GM18951 (cell line): ENCODE measurements around the gene IGSF11.
"Not testable (repeated sequence)": the region's sequence is repeated elsewhere in the genome, so short reads cannot be mapped to it uniquely, and the experiment has no call there.

Source experiments
- POLR2A ChIP-seq: IDR thresholded peaks from 4 replicates; pipeline ENCODE4 v1.6.1; 2011; ENCODE audit warnings: mild to moderate bottlenecking; ENCODE audit not compliant: insufficient read length, insufficient read depth; ENCODE audit errors: extremely low read depth
- in situ Hi-C: fragments of 300-500 bp; cut with MboI; formaldehyde crosslinking; loops from one replicate; pipeline ENCODE4 v1.12.0; 2022; ENCODE audit warnings: low sequenced_read_pairs, mixed read lengths, inconsistent platforms; ENCODE audit not compliant: unreplicated experiment

IGSF11 gene

DNA sequence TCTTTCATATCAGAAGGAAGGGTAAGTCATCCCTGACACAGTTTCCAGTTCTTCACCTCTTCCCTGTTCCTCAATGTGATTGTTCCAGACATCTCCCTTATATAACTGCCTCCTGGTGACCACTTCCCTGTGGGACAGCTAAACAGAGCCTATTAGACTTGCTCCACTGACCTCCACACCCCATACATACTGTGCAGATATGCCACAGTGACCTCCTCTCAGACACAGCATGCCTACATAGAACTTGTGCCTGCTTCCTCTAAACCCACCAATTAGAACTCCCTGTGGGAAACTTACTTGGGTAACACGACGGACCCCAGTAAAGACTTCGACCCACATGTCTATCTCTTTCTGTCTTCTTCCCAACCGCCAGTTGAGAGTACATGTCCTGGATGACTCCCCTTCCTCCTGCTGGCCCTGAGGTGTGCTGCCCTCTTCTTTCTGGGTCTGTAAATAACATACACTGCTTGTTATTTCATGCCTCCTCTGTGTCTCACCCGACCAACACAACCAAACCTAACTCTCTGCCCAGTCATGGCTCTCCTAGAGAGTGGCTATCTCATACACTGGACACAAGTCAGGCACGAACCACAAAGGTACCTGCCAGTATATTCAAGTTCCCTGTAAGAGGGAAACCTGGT, 53.0 kb downstream of the IGSF11 start:
- in situ Hi-C loops = no loop called here
- TF ChIP-seq POLR2A = no peak

GRCh38 chr3:118980832-118981231, 53.8 kb downstream of the IGSF11 start:
- in situ Hi-C loops = no loop called here
- TF ChIP-seq POLR2A = no peak

DNA sequence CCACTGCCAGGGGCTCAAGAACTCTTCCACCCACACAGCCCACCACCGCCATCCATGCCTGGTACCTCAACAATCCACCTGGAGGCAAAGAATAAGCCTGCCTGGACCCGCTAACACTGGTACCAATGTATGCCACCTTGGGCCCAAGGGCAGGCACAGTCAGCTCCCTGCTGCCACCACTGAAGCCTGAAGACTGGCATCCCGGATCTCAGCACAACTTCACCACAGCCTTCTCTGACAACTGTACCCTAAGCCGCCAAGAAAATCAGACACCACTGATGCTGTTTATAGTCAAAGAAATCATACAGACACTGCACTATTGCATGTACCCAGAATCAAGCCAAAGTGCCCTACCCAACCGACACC, 56.3 kb downstream of the IGSF11 start:
- no peak for TF ChIP-seq POLR2A
- in situ Hi-C loops = no loop called here

DNA sequence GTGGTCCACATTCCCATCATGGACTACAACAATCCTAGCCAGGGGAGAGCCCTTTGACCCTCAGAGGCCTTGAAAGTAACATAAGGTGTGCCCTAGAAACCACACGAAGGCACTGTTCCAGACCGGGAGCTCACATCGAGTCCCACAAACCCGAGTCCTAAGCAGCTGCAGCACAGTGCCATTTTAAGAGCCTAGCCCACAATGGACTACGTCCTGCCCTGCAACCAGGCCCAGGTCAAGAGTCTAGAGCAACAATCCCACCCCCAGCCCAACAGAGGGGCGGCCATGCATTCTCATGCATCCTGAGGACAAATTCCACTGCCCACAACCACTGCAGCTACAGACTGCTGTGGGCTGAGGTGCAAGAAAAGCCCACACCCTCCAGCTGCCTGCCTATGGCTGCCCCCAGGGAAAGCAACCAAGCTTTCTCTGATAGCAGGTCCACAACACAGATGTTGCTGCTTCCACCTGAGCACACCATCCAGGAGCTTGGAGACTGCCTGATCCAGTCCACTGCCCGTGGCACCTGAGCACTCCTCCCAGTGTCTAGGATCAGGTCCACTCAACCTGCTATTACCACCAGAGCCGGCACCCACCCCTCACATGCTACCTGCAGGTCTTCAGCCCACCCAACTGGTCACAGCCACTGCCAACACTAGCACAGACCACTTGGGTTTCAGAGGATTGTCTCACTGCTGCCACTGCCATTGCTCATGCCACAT, 56.8 kb downstream of the IGSF11 start:
- TF ChIP-seq POLR2A = no peak
- in situ Hi-C loops = no loop called here

GRCh38 chr3:118977118-118977517, 57.5 kb downstream of the IGSF11 start:
- no peak for TF ChIP-seq POLR2A
- in situ Hi-C loops = no loop called here

DNA sequence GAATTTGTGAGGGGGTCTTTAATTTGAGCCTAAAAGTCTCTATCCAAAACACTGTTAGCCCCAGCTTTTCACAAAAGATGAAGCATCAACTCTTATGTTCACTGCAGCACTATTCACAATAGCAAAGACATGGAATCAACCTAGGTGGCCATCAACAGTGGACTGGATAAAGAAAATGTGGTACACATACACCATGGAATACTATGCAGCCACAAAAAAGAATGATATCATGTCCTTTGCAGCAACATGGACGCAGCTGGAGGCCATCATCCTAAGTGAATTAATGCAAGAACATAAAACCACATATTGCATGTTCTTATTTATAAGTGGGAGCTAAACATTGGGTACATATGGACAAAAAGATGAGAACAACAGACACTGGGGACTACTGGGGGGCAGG, 59.2 kb downstream of the IGSF11 start:
- in situ Hi-C loops = not testable (repeated sequence)

- no peak for TF ChIP-seq POLR2A
- in situ Hi-C loops = no loop called here
Measured at GRCh38 chr3:118974356-118975097, 60.1 kb downstream of the IGSF11 start.

DNA sequence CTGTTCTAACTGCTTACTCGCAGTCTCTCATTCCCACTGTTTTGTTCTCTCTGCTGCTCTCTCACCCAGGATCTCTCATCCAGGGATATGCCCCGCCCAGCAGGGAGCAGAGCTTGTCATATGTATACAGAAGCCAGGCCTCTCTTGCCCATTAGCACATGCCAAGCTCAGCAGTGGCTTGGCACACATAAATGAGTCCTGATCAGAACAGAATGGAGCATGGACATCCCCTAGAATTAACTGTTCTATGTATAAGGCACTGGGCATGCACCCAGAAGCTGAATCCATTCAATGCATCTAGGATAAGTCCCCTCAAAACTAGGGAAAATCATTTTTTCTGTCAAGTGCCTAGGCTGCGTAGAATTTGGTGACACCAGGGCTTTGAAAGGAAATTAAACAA, 61.6 kb downstream of the IGSF11 start:
- in situ Hi-C loops = no loop called here
- TF ChIP-seq POLR2A = no peak

DNA sequence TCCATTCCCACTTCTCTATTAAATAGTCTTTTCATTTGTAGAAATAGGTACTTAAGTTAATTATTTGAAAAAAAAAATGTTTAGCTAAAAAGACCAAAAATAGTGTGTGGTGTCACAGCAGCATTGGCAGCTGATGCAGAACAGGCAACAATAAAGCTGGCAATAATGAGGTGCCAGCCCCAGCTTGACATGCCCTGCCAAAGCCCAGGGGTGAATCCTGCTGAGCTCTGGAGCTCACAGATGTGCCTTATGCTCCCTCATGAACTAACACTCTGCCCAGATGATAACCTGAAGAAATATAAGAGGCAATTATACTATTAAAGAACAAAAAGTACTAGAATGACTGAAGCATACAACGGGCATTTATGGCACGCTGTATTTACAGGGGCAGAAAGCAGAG, 63.8 kb downstream of the IGSF11 start:
- in situ Hi-C loops = no loop called here
- TF ChIP-seq POLR2A = no peak

DNA sequence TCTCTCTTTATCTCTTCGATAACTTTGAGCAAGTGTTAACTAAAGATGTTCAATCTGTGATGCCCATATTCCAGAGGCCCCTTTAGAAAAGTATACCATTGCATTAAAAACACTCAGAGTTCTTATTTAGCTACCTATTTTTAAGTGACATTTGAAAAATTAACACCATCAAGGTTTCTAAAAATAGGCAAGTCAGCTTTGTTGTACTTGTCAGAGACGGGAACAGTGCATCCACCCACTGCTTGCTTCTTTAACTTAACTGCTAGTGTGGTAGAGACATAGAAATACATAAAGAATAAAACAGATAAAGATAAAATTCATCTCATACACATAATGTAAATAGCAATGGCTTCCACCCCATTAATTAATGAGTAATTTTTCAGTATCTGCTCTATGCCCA, 66.0 kb downstream of the IGSF11 start:
- TF ChIP-seq POLR2A = no peak
- in situ Hi-C loops = no loop called here

DNA sequence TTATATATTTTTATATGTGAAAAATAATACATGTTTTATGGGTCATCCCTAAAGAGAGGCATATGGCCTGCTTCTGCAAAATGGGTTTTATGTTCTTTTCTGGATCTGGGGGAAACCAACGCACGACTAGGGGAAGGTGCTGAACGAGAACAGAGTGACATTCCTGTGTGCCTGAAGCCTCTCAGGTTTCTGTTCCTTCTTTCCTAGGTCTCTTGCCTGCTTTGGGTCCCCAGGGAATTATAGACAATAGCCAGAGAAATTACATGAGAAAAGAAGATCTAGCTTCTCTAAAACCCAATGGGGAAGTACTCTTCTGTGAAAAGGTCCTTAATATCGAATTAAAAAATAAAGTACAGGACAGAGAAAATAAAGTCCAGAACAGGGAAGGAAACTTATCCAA, 66.5 kb downstream of the IGSF11 start:
- no peak for TF ChIP-seq POLR2A
- in situ Hi-C loops = no loop called here

- in situ Hi-C loops = no loop called here
- TF ChIP-seq POLR2A = no peak
Measured at GRCh38 chr3:118966700-118967099, 67.9 kb downstream of the IGSF11 start.

DNA sequence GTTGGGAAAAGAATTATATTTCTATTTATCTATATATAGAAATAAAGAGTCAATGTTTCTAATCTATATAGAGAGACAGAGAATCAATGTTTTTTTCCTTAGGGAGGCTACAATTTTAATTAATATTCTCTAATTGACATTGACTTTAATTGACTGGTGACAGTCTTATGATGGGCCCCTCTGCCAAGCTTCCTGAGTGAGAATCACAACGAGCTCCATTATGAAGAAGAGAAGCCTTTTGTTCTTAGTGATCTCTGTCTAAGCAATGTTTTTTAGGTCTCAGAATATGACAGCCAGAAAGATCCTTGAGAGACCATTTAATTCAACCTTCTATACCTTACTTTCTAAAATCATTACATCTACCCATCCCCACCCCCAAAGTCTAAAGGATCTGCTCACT, 70.9 kb downstream of the IGSF11 start:
- TF ChIP-seq POLR2A = no peak
- in situ Hi-C loops = no loop called here

- in situ Hi-C loops = no loop called here
- TF ChIP-seq POLR2A = no peak
Measured at GRCh38 chr3:118960876-118961450, 73.7 kb downstream of the IGSF11 start.

- in situ Hi-C loops = no loop called here
- no peak for TF ChIP-seq POLR2A
Measured at GRCh38 chr3:118955914-118956556, 78.6 kb downstream of the IGSF11 start.
